Kidney glomerular epithelial cell (primary cell): ENCODE results near the gene NUP160.
"Not testable (repeated sequence)": the region's sequence is repeated elsewhere in the genome, so short reads cannot be mapped to it uniquely, and the experiment has no call there.

Source experiments
- DNase-seq: peaks from one replicate; lab custom pipeline; 2025; lab: John Stamatoyannopoulos, UW

NUP160 gene

DNA sequence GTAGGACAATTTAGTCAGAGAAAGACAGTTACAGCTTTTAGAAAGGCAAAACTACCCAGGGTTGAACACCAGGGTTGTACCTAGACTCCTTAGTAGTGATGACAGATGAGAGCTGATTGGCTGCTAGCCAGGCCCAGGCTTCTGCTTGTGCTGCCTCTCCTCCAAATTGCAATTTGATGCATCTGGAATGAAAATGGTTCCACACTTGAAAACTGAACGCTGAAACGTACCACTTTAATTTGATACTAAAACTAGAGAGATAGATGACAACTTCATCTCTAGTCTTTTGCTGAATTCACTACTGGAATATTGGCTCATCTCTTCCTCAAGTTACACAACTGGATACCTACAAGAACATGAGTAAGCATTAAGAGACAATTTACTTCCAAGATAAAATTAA, 61.8 kb downstream of the NUP160 start:
- no peak for DNase-seq

DNA sequence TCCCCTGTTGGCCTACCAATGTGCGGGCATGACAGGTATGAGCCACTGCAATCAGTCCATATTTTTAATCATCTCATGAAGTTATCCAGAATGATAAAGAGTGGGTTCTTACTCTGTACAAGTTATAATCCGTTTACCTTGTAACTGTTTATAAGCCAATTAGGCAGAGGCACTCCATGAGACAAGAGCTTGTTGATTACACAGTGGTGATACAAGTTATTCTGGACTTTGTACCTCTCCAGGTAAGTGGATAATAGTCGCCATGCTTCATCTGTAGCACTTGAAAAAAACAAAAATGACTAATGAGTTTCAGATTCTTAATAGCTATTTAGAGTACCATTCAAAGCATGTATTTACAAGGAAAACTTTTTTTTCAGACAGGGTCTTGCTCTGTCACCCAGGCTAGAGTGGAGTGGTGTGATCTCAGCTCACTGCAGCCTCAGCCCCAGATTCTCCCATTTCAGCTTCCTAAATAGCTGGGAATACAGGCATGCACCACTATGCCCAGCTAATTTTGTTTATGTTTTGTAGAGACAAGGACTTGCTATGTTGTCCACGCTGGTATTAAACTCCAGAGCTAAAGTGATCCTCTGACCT, 63.3 kb downstream of the NUP160 start:
- no peak for DNase-seq

DNA sequence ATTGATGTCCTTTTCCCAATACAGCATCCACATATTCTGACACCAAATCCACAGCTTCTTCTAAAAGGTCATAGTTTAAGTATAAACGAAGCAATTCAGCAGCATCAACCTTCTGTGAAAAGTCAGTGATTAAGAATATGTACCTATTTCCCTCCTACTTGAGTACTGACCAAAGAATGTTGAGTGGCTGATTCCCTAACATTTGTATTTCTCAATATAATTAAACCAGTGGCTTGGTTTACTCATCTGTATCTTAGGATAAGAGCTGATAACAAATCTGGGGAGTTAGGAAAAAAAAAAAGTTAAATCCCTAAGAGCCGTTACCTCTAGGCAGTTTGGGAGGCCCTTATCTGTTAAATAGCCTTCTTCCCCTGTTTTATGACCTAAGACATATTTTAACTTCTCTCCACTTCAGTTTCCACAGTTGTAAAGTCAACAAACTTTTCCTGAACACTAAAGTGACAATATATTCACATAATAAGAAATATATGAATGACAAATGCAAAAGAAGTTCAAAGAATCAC, 65.0 kb downstream of the NUP160 start:
- DNase-seq, result no peak

DNA sequence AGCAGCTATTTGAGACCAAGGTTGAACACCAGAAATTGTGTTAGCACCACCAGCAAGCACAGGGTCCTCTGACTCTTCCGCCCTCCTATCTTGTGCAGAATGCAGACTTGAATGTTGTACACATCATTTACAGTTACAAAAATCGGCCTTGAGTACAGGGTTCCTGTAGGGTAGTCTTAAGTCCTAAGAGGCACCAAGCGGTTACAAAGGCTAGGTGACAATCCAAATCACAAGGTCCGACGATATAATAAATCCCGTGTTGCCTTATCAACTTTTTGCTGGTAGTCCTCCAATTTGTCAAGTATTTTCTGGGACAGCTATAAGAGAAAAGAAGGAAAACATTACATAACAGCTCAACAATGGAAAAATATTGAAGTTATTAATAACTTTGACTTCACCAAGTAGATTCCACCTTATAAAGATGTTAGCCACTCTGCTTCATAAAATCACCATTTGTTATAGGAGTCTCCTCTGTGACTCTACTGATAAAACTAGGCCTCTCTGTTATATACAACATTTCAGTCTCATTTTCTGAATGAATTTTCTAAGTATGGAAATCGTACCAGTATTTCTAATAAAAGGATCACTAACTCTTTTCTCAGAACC, 69.2 kb downstream of the NUP160 start:
- no peak for DNase-seq

DNA sequence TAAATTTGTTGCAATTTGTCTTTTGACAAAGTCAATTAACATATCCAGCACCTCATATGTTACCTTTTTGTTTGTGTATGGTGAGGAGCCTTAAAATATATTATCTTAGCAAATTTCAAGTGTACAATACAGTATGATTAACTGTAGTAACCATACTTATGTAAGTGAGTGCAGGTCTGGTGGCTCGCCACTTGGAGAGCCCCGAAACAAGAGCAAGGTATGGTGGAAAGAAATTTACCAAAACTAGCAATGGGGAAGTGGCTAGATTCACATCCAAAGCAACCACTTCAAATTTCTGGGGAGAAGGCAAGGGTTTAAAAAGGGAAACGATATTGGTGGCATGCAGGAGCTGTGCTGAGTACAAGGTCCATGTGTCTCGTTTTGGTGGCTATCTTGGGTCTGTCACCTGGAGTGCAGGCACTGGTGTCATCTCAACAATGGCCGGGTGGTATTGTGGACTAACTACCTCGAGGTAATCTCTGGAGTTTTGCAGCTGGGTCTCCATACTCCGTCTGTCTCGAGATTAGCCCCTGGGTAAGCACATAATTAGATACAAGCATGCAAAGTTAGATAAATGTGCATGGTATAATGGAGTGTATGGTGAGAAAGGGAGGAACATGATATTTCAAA, 72.8 kb downstream of the NUP160 start:
- DNase-seq, result no peak

DNA sequence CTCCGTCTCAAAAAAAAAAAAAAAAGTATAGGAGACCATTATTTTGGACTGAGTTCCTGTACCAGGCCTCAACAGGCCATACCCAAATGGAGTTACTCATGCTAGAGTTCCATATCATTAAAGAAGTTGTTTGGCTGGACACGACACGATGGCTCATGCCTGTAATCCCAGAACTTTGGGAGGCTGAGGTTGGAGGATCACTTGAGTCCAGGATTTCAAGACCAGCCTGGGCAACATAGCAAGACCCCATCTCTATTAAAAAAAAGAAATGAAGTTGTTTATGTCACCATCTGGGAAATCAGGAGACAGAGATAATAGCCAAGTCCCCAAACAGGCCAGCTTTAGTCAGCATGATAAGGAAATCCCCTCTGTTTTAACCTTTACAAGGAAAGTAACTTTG, 74.3 kb downstream of the NUP160 start:
- no peak for DNase-seq

DNA sequence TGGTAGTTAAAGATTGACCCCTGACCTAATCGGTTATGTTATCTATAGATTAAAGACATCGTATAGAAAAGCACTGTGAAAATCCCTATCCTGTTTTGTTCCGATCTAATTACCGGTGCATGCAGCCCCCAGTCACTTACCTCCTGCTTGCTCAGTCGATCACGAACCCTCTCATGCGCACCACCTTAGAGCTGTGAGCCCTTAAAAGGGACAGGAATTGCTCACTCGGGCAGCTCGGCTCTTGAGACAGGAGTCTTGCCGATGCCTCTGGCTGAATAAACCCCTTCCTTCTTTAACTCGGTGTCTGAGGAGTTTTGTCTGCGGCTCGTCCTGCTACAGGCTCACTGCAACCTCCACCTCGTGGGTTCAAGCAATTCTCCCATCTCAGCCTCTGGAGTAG, 78.6 kb downstream of the NUP160 start:
- DNase-seq, result not testable (repeated sequence)

DNA sequence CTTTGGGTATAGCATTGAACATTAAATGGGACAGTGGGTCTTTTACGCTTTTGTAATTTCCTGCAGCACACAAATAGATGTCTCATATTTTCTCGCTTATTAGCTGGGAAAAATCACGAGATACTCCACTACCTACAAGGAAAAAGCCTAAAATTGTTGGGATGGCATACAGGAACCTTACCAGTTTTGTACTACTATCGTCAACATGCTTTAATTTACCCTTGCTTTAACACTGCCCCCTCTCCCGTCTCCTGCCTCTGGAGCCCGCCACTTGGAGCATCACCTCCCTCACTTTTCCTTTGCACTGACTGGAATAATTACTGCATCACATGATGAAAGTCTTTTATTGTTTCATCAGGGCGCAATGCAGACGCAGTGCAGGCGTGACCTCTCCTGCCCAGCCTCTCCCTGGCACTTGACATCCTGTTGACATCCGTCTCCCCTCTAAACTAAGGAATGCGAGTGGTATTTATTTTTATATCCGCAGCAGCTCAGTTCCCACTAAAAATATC, 80.0 kb downstream of the NUP160 start:
- DNase-seq, result peak; percentile 59

DNA sequence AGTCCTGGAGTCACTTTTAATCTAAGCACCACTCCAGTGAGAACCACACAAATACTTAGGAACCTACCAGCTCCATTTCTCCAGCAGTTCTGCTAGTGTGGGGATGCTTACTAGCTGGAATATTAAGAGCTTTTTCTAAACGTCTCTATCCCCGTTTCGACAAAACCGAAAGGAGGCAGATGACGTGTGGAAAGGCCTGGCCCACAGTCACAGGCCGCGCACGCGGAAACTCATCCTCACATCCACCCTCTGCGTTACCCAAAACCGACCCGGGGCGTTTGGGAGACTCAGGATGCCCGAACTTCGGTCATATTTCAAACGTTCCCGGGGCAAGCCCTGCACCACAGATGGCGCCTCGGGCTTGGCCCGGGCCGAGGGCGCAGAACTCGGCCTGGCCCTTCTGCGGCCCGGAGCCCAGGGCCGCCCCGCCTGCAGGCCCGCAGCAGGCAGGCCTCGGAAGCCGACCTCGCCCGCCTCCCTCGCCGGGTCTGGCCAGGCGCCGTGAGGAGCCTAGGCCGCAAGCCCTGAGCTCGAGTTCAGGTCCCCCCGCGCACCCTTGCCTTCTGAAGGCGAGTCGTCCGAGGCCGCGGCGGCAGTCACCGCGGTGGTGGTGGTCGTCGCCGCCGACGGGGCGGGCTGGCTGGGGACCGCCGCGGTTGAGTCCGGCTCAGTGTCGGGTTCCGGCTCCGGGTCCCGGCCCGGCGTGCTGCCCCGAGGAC, 81.5 kb downstream of the NUP160 start:
- DNase-seq, result peak; percentile 42

DNA sequence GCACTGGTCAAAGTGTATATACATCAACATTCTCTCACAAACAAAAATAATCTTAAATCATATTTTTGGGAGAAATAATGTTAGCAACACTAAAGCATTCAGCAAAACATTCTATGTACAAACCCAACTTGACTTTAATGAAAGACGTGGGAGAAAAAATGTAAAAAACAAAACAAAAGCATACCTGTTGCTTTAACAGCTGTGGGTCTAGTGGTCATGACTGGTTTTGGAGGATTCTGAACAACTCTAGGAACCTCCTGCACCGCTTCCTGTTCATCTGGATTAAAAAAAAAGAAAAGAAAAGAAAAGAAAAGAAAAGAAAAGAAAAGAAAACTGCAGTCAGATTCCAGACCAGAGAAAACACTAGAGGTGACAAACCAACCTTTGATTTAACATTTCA, 83.1 kb downstream of the NUP160 start:
- peak; percentile 17 for DNase-seq

DNA sequence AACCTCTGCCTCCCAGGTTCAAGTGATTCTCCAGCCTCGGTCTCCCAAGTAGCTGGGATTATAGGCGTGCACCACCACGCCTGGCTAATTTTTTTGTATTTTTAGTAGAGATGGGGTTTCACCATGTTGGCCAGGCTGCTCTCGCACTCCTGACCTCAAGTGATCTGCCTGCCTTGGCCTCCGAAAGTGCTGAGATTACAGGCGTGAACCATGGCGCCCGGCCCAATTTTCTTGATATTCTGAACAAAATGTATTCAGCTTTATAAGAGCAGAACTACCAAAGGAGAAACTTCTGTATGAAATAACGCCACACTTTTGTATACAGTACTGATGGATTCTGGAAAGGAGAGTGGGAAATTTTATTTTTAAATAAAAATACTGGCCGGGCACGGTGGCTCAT, 88.9 kb downstream of the NUP160 start:
- DNase-seq, result not testable (repeated sequence)

DNA sequence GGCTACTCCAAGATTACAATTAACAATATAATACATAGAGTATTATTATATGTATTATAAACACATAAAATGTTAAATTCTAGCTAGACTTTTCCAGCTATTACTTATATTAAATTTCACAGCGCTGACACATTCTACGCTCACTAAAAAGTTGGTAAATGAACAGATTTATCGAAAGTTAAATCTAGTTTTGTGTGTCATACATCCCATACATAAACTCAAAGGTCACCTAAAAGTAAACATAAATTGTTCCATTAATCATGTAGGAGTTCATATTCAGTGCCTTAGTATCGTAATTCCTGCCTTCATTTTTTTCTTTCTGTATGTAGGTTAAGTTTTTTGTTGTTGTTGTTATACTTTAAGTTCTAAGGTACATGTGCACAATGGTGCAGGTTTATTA, 91.9 kb downstream of the NUP160 start:
- DNase-seq, result no peak

DNA sequence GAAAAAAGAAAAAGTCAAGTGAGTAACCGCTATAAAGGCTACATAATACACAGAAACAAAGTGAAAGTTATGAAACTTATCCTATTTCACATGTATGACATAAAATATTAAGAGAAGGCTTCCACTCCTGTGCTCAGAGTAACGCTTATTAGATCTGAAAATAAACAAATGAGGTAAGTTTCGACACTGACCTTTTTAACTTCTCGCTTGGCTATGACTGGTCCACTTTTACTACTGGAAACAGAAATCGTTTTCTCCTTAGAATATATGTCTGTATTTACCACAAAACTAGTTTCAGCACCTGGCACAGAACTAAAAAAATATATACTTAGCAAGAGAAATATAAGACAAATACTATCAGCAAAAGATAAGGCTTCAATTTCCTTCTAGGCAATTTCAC, 97.4 kb downstream of the NUP160 start:
- no peak for DNase-seq

DNA sequence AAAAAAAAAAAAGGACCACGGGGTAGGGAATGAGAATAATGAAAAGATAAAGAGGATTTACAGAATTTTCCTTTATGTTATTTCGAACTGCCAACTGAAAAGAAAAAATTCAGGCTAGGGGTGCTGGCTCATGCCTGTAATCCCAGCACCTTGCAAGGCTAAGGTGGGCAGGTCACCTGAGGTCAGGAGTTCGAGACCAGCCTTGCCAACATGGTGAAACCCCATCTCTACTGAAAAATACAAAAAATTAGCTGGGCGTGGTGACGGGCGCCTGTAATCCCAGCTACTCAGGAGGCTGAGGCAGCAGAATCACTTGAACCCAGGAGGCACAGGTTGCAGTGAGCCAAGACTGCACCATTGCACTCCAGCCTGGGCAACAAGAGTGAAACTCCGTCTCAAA, 105.7 kb downstream of the NUP160 start:
- DNase-seq, result not testable (repeated sequence)

DNA sequence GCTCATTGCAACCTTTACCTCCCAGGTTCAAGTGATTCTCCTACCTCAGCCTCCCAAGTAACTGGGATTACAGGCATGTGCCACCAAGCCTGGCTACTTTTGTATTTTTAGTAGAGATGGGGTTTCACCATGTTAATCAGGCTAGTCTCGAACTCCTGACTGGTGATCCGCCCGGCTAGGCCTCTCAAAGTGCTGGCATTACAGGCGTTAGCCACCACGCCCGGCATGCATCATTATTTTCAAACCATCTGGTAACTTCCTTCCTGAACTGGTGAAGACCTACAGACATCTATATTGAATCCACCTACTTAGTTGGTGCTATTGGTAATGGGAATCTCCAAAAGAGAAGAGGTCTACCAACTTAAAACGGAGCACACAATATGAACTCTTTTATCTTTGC, 110.3 kb downstream of the NUP160 start:
- not testable (repeated sequence) for DNase-seq

DNA sequence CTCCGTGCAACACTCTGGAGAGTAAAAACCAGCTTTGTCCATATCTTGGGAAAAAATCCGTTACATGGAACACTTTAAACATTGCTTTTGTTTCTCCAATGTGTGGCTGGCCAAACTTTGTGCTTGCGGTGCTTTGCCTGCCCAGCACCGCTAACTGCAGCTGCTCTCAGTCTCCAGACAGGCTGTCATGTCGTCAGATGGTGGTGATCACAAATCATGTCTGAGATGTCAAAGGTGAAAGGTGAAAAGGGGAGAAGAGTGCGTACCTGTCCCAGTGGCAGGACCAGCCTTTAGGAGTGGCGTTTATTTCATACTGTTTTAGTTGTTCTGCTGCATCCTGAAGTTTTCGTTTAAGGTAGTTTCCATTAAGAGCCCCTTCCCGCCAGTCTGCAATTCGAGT, 115.9 kb downstream of the NUP160 start:
- DNase-seq, result no peak

DNA sequence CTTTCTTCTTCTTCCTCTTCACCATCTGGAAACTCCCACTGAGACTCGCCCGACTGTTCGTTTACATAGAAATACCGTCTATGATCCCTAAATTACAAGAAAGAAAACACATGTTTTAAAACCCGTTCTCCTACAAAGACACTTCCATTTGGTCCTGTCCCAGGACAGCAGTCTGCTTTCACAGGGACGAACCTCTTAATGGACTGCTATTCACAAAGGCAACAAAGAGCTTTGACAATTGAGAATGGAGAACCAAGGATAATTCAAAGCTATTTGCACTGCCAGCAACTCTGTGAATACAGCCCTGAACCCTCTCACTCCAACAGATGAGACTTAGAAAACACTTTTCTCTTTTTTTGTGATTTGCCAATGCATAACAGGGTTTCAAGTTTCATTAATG, 116.7 kb downstream of the NUP160 start:
- no peak for DNase-seq
